SK-N-MC (cell line): Measurements from ENCODE around the gene INAFM2.

Source experiments
- DNase-seq: peaks from one replicate; pipeline ENCODE4 v3.0.0-alpha.2; 2011; ENCODE audit warnings: low read depth, low spot score
- H3K27ac ChIP-seq: fragments of 200-600 bp; sonication (generic); 2 replicates; pipeline ENCODE4 v1.5.1; 2016; ENCODE audit warnings: mixed run types
- H3K36me3 ChIP-seq: fragments of 200-600 bp; sonication (generic); 2 replicates; pipeline ENCODE4 v1.6.1; 2017; ENCODE audit warnings: antibody characterized with exemption, low read length, mixed read lengths; ENCODE audit not compliant: insufficient read depth
- H3K4me3 ChIP-seq: fragments of 200-600 bp; sonication (generic); 2 replicates; pipeline ENCODE4 v1.5.1; 2016
- H3K9ac ChIP-seq: fragments of 200-600 bp; sonication (generic); 2 replicates; pipeline ENCODE4 v1.8.0; 2017; ENCODE audit warnings: mixed run types, mixed read lengths; ENCODE audit not compliant: insufficient read length
- H3K9me3 ChIP-seq: fragments of 200-600 bp; sonication (generic); 2 replicates; pipeline ENCODE4 v1.6.1; 2017; ENCODE audit warnings: low read depth, mild to moderate bottlenecking, antibody characterized with exemption, low read length, moderate library complexity, mixed read lengths
- EZH2 ChIP-seq: fragments of 200-600 bp; sonication (generic); IDR thresholded peaks from one replicate; pipeline ENCODE4 v1.6.1; 2017; ENCODE audit warnings: antibody characterized with exemption
- FOXP2 ChIP-seq: optimal IDR thresholded peaks from 2 replicates; pipeline ENCODE3; 2011; ENCODE audit warnings: mild to moderate bottlenecking, moderate library complexity; ENCODE audit not compliant: insufficient read depth; ENCODE audit errors: extremely low read length, control extremely low read depth
- POLR2AphosphoS5 ChIP-seq: IDR thresholded peaks from 2 replicates; pipeline ENCODE4 v1.6.1; 2012; ENCODE audit warnings: mild to moderate bottlenecking, low read depth, low read length, borderline replicate concordance

Gene INAFM2

DNA sequence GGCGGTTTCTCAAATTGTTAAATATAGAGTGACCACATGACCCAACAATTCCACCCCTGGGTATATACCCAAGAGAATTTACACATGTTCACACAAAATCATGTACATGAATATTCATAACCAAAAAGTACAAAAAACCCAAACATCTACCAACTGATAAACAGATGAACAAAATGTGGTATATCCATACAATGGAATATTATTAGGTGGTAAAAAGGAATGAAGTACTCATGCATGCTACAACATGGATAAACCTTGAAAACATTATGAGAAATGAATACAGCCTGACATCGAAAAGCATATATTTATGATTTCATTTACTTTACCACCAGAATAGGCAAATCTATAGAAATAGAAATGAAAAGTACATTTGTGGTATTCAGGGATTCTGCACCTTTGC is 23.1 kb upstream of the INAFM2 start:
- H3K4me3 ChIP-seq: no peak overlapping the region
- no peak for TF ChIP-seq POLR2AphosphoS5
- no peak for TF ChIP-seq EZH2
- no peak for TF ChIP-seq FOXP2
- peaks cover 45% of the 10 kb centered on the region for H3K36me3 ChIP-seq
- peaks cover 4% of the 10 kb centered on the region; the same call in 1 of the 2 replicates for H3K9me3 ChIP-seq
- no peak overlapping the region for H3K27ac ChIP-seq
- H3K9ac ChIP-seq: no peak overlapping the region
- no peak for DNase-seq

DNA sequence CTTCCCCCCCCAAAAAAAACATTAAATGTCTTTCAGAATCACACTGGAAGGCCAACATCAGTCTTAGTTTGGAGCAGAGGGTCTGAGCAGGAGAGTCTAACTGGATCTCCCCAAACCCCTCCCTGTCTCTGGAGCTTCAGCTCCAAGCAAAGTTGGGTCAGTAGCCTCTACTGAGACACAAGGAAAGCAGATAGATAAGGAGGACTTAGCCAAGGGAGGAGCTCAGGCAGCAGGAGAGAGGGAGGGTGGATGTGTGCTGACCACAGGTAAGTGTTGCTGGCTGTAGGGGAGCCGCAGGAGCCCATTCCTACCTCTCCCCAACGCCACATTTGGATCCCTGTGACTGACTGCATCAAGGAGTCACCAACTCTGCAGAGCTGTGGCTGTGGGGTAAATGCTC is 22.7 kb upstream of the INAFM2 start:
- H3K9me3 ChIP-seq: peaks cover 4% of the 10 kb centered on the region; the same call in 1 of the 2 replicates
- H3K27ac ChIP-seq: no peak overlapping the region
- peaks cover 45% of the 10 kb centered on the region for H3K36me3 ChIP-seq
- H3K4me3 ChIP-seq: no peak overlapping the region
- DNase-seq: no peak
- no peak overlapping the region for H3K9ac ChIP-seq
- TF ChIP-seq EZH2: no peak

DNA sequence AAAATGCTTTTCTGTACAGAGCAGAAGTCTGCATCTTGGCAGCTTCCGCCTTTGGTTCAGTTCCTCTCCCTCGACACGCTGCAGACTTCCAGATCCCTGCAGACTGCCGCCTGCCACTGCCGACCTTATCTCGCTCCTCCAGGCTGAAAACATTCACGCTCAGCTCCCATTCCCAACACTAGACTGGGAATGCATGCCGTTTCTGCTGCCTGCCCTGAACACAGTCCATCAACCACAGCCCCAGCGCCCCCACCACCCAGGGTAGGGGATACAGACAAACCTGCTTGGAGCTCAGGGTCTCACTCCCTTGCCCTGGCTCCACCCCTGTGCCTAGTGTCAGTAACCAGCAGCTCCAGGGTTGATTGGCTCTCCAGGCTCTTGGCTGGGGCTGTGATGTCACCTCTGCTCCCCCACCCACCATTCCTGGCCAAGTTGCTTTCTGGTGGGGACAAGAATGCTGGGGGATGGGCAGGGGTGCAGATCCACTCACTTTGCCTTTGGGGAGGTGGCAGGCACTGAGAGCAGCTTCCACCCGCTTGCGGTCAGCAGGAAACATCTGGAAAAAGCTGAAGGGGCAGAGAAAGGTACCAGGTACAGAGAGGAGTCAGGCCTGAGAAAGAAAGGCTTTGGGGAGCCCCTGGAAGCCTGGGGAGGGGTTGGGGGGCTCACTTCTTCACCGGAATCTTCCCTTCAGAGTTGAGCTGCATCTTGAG is 21.9 kb upstream of the INAFM2 start:
- no peak overlapping the region for H3K4me3 ChIP-seq
- TF ChIP-seq EZH2 (no peak), FOXP2 (no peak), POLR2AphosphoS5 (no peak)
- no peak overlapping the region for H3K27ac ChIP-seq
- H3K36me3 ChIP-seq: peaks cover 45% of the 10 kb centered on the region
- H3K9me3 ChIP-seq: peaks cover 4% of the 10 kb centered on the region; the same call in 1 of the 2 replicates
- no peak overlapping the region for H3K9ac ChIP-seq
- no peak for DNase-seq

DNA sequence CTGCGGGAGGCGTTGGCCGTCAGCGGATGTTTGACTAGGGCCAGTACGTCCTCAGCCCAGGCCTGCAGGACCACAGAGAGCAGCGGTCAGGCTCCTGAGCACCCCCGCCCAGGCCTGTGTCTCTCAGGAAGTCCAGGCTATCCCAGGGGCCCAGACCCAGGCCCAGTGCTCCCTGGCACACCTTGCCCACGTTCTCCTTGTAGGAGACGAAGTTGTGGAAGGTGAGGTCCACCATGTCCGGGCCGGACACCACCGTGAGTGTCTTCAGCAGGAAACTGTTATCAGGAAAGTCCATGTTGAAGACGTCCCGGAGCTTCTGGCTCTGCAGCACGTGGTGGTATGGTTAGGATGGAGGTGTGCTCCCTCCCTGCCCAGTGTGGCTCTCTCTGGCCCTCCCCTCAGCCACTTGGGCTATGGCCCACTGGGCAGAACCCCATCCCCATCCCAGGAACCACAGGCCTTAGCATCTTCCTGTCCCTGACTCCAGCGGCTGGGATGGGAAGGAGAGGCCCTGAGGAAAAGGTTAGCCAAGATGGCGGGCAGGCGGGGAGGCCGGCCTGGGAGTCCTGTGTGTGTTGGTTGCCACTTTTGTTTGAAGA is 21.1 kb upstream of the INAFM2 start:
- Histone ChIP-seq H3K9me3 (peaks cover 4% of the 10 kb centered on the region; the same call in 1 of the 2 replicates), H3K27ac (no peak overlapping the region), H3K9ac (no peak overlapping the region), H3K4me3 (no peak overlapping the region), H3K36me3 (peaks cover 45% of the 10 kb centered on the region)
- TF ChIP-seq EZH2 (no peak), POLR2AphosphoS5 (no peak), FOXP2 (no peak)
- DNase-seq: no peak

DNA sequence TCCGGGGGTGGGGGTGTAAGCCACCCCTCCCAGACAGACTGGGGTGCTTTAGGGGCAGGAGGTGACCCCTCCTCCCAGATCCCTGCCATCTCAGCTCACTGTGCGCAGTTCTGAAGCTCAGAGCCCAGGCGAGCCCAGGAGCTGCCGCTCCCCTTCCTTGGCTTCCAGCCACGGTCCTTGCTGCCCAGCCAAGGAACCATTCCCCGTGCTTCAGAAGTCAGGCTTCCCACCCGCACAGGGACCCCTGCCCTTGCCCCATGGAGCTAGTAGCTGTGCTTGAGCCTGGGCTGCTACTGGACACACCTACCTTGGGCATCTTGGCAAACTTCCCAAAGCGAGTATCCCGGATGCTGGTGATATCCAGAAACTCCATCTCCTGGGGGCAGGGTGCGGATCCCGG is 20.5 kb upstream of the INAFM2 start:
- no peak for DNase-seq
- H3K9ac ChIP-seq: no peak overlapping the region
- H3K9me3 ChIP-seq: peaks cover 4% of the 10 kb centered on the region; the same call in 1 of the 2 replicates
- H3K4me3 ChIP-seq: no peak overlapping the region
- TF ChIP-seq POLR2AphosphoS5: no peak
- no peak for TF ChIP-seq EZH2
- TF ChIP-seq FOXP2: no peak
- peaks cover 45% of the 10 kb centered on the region for H3K36me3 ChIP-seq
- H3K27ac ChIP-seq: no peak overlapping the region

DNA sequence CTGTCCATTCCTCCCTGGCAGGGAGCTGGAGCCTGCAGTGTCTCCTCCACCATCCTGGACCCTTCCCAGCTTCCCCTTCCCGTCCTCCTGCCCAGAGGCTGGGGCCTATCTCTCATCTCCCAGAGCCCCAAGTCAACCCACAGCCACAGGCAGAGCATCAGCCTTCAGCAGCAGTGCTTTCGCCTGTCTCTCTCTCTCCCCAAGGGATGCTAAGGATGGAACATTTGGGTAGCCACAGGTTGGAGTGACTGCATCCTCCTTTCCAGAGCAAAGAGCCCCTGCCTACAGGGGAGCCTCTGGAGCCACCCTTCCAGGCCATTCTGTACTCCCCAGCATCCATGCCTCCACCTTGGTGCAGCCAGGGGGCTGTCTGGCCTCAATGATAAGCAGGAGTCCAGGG is 19.9 kb upstream of the INAFM2 start:
- peaks cover 44% of the 10 kb centered on the region for H3K36me3 ChIP-seq
- TF ChIP-seq POLR2AphosphoS5 (no peak), FOXP2 (no peak), EZH2 (no peak)
- H3K27ac ChIP-seq: no peak overlapping the region
- peaks cover 4% of the 10 kb centered on the region; the same call in 1 of the 2 replicates for H3K9me3 ChIP-seq
- H3K9ac ChIP-seq: no peak overlapping the region
- DNase-seq: no peak
- no peak overlapping the region for H3K4me3 ChIP-seq

DNA sequence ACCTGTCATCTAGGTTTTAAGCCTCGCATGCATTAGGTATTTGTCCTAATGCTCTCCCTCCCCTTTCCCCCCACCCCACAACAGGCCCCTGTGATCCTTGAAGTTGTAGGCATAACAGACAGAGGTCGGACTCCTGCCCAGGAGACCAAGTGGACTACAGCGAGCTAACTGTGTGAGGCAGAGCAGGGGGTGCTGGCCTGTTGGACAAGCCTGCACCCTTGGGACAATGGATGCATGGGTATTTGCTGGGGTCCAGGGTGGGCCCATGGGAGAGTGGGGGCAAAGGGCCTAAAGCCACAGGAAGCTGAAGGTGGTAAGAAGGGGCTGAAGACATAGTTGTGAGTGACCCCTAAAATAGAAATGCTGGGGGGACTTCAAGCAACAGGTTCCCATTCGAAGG is 18.2 kb upstream of the INAFM2 start:
- H3K27ac ChIP-seq: no peak overlapping the region
- no peaks in the 10 kb centered on the region for H3K9me3 ChIP-seq
- no peak overlapping the region for H3K4me3 ChIP-seq
- H3K9ac ChIP-seq: no peak overlapping the region
- H3K36me3 ChIP-seq: peaks cover 32% of the 10 kb centered on the region; the same call in 1 of the 2 replicates
- DNase-seq: no peak
- TF ChIP-seq FOXP2 (no peak), POLR2AphosphoS5 (no peak), EZH2 (no peak)

DNA sequence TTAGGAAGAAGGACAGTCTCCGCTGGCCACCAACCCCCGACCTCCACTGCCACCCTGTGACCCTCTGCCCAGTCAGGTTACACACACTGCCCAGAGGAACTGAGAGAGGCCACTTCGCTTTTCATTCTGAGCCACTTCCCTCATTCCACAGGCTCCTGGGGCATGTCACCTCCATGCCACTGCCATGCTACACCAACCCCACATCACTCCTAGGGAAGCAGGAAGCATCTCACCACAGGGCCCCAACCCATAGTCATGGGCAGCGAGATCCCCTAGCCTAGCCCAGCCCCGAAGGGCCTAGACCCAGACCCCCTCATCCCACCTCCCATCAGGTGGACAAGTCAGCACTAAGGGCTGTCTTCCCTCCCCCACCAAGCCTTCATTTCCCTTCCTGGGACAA is 17.1 kb upstream of the INAFM2 start:
- no peak overlapping the region for H3K9ac ChIP-seq

DNA sequence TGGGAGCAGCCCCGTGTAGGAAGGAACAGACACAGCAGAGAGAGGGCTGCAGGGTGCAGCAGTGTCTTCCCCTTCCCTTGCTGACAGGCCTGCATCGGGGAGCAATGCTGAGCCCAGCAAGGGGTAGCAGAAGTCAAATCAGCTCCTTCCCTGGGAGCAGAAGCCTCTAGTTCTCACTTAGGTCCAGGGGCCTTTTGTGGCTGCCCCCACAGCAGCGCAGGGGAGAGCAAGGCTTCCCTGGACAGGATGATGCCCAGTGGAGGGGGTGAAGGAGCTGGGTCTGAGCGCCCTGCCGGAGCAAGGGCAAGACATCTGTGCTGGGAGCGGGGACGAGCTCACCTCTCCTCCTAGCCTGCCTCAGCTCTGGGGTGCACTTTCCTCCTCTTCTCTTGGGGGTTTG is 16.6 kb upstream of the INAFM2 start:
- H3K4me3 ChIP-seq: peak overlapping the region; percentile 81
- H3K9ac ChIP-seq: peak overlapping the region; percentile 6

More for the DNA sequence above, 17.1 kb upstream of the INAFM2 start:
- H3K27ac ChIP-seq: no peak overlapping the region
- peaks cover 21% of the 10 kb centered on the region; the same call in 1 of the 2 replicates for H3K36me3 ChIP-seq
- H3K9me3 ChIP-seq: no peaks in the 10 kb centered on the region
- H3K4me3 ChIP-seq: peak overlapping the region; percentile 81
- TF ChIP-seq EZH2: no peak
- no peak for TF ChIP-seq POLR2AphosphoS5
- no peak for TF ChIP-seq FOXP2
- no peak for DNase-seq

More for the DNA sequence above, 16.6 kb upstream of the INAFM2 start:
- no peak for TF ChIP-seq FOXP2
- TF ChIP-seq POLR2AphosphoS5: no peak
- TF ChIP-seq EZH2: no peak
- DNase-seq: no peak
- Histone ChIP-seq H3K36me3 (peaks cover 16% of the 10 kb centered on the region; the same call in 1 of the 2 replicates), H3K9me3 (no peaks in the 10 kb centered on the region), H3K27ac (no peak overlapping the region)
